NCI-H1092 (cell line): Measurements from ENCODE around the gene BEND6.
"Not testable (repeated sequence)": the region's sequence is repeated elsewhere in the genome, so short reads cannot be mapped to it uniquely, and the experiment has no call there.

Source experiments
- DNase-seq: peaks from one replicate; lab custom pipeline; 2025; lab: John Stamatoyannopoulos, UW

BEND6 gene

DNA sequence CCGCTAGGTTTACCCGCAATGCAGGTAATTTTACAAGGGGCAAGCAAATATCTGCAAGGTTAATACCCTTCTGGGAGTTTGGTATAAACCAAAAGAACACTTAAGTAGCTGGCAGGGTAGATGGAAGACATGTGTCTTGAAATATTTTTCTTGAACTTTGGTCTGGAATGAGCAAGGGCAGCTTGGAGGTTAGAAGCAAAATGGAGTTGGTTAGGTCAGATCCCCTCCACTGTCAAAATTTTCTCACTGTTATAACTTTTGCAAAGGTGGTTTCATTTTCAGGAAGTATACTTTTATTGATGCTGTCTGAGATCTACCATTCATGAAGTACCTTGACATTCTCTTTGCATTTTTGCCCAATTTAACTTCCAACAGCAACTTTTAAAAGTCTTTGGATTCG, 78.3 kb downstream of the BEND6 start:
- no peak for DNase-seq

DNA sequence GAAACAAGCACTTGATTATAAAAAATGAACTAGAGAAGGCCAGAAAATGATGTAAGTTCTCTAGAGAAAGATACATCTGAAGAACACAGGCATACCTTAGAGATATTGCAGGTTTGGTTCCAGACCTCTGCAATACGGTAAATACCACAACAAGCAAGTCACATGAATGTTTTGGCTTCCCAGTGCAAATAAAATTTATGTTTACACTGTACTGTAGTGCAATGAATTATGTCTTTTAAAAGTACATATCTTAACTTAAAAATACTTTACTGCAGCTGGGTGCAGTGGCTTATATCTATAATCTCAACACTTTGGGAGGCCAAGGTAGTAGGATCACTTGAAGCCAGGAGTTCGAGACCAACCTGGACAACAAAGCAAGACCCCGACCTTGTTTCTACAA, 80.6 kb downstream of the BEND6 start:
- no peak for DNase-seq

DNA sequence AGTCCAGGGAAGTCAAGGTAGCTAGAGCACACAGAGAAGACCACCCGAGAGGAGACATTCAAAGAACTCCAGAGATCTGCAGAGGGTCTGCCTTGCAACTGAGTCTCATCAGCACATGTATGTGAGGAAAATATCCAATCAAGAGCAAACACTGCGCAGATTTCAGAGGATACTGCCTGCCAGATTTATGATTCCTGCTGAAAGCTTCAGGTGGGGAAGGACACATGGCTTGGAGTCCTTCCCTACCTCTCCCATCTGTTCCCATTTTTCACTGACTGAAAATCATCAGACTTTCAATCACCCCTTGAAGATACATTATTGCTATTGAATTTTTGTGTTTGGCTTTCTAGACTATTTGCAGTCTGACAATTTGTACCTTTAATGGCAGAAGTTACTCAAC, 84.0 kb downstream of the BEND6 start:
- DNase-seq, result no peak

DNA sequence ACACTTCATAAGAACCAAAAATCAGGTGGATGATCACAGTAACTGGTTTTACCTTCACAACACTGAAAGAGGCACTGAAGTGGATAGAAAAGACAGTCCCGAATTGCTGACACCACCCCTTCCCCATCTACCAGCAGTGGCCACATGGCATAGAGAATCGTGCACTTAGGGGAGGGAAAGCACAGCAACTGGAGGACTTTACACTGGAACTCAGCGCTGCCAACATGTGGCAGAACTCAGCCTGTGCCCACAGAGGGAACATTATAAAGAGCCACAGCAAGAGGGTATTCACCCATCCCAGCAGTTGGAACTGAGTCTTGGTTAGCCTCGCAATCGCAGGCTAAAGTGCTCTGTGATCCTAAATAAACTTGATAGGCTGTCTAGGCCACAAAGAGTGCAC, 85.1 kb downstream of the BEND6 start:
- DNase-seq, result no peak

DNA sequence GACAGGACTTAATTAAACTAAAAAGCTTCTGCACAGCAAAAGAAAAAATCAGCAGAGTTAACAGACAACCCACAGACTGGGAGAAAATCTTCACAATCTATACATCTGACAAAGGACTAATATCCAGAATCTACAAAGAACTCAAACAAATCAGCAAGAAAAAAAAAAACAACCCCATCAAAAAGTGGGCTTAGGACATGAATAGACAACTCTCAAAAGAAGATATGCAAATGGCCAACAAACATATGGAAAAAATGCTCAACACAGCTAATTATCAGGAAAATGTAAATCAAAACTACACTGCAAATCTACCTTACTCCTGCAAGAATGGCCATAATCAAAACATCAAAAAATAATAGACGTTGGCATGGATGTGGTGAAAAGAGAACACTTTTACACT, 89.2 kb downstream of the BEND6 start:
- not testable (repeated sequence) for DNase-seq

DNA sequence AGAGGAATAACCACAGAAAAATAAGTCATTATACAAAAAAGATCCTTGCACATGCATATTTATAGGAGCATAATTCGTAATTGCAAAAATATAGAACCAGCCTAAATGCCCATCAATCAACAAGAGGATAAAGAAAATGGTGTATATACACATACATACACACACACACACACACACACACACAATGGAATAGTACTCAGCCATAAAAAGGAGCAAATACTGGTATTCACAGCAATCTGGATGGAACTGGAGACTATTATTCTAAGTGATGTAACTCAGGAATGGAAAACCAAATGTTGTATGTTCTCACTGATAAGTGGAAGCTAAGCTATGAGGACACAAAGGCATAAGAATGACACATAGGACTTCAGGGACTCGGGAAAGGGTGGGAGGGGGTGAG, 89.7 kb downstream of the BEND6 start:
- no peak for DNase-seq

DNA sequence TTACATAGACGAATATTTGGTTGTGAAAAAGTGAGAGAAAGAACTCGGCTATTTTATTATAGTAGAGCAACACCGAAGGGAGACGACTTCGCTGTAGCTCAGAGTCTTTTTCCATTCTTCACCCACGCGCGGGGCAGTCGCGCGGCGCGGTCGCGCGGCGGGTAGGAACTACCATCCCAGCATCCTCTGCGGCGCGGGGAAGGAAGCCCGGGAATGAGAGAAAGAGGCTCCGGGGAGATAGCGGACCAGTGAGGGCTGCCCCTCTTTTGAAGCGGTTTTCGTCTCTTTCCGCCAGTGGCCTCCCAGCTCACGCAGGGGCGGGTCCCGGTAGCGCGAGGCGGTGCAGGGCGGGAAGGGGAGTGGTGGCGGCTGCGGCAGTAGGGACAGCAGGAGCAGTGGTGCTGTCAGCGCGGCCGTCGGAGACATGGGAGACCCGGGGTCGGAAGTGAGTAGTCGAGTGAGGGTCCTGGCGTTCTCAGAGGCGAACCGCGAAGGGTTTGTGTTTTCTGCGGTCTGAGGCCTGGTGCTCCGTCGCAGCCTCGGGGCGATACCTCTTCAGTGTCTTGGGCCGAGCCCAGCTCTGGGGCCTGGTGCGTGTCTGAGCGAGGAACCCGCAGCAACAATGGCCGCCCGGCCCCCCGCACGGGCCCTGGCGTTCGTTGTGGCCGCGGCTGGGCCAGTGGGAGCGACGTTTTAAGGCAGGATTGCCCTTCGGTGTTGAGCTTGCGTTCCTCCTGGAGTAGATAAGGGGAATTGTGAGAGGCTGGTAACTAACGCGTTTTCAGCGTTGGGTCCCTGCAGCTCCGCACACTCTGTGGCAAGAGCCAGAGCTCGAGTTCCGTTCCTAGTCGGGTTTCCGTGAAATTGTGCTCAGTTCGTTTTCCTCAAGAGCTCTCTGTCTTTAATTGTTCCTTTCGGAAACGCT, 91.7 kb downstream of the BEND6 start, which contains the start of gene KIAA1586:
KIAA1586 (plus strand) TSS at position 362 of the 925 bp plus-strand sequence; CDS start at position 425, 63 bp downstream.
- peak; percentile 91 for DNase-seq

DNA sequence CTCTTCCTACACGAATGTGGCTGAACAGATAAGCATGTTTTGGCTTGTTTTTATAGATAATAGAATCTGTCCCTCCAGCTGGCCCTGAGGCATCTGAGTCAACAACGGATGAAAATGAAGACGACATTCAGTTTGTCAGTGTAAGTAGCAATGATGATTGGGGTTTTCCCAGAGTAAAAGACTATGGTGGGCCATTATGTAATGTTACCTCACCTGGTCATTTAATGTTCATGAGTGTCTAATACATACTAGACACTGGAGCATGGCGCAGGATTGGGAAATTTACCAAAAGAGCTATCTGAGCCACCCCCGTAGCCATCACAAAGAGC, 92.3 kb downstream of the BEND6 start:
- DNase-seq, result not testable (repeated sequence)

DNA sequence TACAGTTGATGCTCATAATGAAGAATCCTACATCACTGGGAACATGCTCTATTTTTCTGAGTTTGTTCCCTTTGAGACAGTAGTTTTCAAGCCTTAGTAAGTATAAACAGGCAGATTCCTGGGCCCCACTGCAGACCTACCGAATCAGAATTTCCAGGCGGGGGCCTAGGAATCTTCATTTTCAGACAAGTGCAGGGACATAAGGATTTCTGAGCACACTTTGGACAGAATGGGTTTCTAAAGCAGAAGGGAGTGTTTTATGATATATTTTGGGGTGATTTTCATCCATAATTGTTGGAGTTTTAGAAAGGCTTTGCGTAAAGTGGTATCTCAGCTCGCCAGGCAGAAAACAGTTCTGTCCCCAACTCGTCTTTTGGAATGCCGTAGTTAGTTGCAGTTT, 93.0 kb downstream of the BEND6 start:
- not testable (repeated sequence) for DNase-seq

DNA sequence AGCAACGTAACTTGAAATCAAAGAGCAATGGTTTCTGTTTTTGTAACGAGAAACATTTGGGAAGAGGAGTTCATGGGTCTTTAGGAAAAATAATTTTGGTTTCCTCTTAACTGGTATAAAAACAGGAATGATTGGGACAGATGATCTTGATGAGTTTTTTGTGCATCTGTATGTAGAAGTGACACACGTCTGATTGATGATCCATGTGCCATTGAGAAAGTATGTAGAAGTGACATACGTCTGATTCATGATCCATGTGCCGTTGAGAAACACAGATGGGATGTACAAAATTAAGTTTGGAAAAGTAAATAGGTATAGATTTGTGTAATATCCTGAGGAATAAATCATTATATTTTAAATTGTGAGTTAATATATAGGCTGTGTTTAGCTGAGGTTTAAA, 93.7 kb downstream of the BEND6 start:
- no peak for DNase-seq

DNA sequence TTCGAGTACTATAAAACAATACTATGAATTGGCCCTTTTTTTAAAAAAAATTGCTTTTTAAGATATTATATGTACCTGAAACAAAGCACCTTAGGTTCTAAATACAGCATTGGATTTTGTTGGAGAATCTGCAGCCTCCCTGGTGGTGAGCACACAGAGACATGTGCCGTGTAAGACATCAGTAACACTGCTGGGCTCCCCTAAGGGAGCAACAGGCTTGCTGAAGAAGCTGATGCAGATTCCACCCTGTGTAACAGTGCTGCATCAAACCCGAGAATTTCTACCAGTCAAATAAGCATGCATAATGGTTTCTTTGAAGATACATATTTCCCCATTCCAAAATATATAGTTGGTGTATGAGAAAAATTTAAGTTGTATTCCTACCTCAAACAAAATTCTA, 108.9 kb downstream of the BEND6 start:
- no peak for DNase-seq

DNA sequence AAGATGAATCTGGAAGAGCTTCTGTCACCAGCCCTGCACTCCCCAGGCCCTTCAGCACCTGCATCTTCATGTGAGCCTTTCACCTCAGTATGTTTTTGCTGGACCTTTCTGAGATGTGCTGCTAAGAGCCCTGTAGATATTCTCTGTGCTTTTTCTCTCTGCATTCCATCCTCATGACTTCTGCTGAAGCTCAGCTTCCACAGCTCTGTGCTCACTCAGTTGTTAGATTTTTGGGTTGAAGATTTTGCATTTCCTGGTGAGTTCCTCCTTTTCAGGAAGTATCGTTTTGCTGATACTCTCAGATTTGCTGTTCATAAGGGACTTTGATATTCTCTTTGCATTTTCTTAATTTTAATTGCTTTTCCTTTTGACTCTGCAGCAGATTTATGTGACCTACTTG, 109.9 kb downstream of the BEND6 start:
- no peak for DNase-seq

DNA sequence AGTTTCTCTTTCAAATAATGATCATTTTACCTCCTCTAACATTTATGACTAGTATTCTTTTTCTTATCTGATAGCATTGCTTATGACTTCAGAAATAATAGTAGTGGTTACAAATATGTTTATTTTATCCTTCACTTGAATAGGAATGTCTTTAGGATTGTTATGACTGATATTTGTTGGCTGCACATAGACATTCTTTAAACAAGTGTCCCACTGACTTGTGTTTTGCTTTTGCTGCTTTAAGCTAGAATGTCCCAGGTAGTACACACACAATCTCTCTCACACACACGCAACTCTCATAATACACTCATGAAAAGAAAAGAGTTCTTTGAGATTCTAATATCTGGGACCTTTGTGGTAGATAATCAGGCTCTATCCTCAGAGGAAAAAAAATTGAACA, 113.2 kb downstream of the BEND6 start:
- DNase-seq, result no peak

DNA sequence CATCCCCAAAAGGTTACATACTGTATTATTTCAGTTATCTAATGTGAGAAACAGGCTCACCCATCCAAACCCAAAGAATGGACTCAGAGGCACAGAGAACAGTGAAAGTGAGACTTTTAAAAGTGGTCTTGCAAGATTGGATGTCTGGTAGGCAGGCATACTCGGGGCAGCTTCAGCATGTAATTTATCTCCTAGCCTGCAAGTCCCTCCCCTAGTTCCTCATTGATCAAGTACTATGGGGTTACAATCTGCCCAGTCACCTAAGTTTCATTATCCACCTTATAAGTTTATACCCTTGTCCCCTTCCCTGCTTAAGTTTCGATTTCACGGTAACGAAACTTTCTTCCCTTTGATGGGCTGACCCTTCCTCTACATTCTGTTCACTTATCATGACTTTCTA, 114.3 kb downstream of the BEND6 start:
- no peak for DNase-seq

DNA sequence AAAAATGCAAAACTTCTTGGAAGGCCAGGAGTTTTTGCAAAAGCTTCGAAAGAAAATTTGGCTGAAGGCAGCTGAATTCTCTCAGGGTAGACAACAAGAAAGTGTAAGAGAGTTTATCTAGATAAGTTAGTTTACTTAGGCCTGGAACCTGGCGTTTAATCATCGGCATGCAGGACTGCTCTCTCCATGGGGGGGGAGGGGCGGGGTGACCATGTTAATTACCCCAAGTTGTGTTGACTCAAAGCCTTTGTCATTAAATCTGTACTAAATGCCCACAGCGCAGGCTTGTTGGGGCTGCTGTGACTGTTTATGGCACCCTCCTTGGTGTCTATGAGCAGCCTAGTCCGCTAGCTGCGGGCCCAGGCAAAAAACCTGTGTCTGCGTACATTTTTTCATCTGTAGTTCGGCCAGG, 115.0 kb downstream of the BEND6 start:
- DNase-seq, result no peak

DNA sequence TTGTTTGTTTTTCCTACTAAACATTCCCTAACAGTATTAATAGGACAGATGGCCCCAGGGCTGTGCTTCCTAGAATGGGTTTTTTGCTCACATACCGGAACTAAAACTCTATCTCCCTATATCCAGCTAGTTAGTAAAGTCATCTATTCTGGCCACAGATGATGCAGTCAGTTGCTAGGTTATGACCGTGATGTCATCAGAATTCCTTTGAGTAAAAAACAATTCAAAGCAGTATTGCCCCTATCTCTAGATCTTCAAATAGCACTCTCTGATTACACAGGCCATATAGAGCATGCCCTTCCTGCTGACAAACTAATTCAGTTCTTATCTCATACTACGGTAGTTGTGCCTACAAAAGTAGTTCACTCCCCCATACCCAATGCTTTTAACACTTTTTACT, 117.2 kb downstream of the BEND6 start:
- no peak for DNase-seq

DNA sequence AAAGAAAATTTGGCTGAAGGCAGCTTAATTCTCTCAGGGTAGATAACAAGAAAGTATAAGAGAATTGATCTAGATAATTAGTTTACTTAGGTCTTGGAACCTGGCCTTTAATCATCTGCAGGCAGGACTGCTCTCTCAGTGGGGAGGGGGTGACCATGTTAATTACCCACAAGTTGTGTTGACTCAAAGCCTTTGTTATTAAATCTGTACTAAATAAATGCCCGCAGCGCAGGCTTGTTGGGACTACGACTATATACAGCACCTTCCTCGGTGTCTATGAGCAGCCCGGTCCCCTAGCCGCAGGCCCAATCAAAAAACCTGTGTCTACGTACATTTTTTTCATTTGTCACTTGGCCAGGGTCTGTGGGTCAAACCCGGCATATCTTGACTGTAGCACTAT, 119.5 kb downstream of the BEND6 start:
- DNase-seq, result no peak

DNA sequence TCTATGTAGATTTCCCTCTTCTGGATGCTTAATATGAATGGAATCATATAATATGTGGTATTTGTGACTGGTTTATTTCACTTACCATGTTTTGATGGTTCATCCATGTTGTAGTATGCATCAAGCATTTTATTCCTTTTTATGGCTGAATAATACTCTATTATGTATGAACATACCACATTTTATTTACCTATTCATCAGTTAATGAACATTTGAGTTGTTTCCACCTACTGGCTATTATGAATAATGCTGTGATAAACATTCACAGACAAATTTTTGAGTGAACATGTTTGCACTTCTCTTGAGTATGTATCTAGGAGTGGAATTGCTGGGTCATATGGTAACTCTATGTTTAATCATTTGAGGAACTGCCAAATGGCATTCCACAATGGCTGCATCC, 120.2 kb downstream of the BEND6 start:
- DNase-seq, result no peak
